Suprapubic skin (tissue), 4 donors: ENCODE results near the gene DMRTB1. TPM values are rescaled to one million over a fixed set of nuclear protein-coding genes. Genes with fewer than 3 reads are reported as not detected.

Experiments
- DNase-seq, 2 donors: peaks; one replicate each; pipeline ENCODE4 v3.0.0-alpha.2; 2019; ENCODE audit warnings: low spot score in 2 of 2
- H3K27ac ChIP-seq: fragments of 200-600 bp; sonication (generic); one replicate; pipeline ENCODE4 v1.5.1; 2019
- H3K27me3 ChIP-seq: fragments of 200-600 bp; sonication (generic); one replicate; pipeline ENCODE4 v1.5.1; 2019
- H3K36me3 ChIP-seq: fragments of 200-600 bp; sonication (generic); one replicate; pipeline ENCODE4 v1.5.1; 2019
- H3K4me1 ChIP-seq: fragments of 200-600 bp; sonication (generic); one replicate; pipeline ENCODE4 v1.5.1; 2019
- H3K4me3 ChIP-seq: fragments of 200-600 bp; sonication (generic); one replicate; pipeline ENCODE4 v1.5.1; 2019; ENCODE audit warnings: mild to moderate bottlenecking
- H3K9me3 ChIP-seq: fragments of 200-600 bp; sonication (generic); one replicate; pipeline ENCODE4 v1.5.1; 2019
- CTCF ChIP-seq, 2 donors: fragments of 200-600 bp in 1 of 2; fragments of 450-650 bp in 1 of 2; sonication (generic) in 1 of 2; IDR thresholded peaks; one replicate each; pipeline ENCODE4 v1.5.1; 2016 to 2019; ENCODE audit warnings: antibody characterized with exemption in 2 of 2, mild to moderate bottlenecking in 1 of 2, moderate library complexity in 1 of 2
- EP300 ChIP-seq: sonication (generic); formaldehyde crosslinking; IDR thresholded peaks from one replicate; pipeline ENCODE4 v1.6.1; 2017; ENCODE audit warnings: antibody characterized with exemption
- POLR2A ChIP-seq, 2 donors: fragments of 450-650 bp; IDR thresholded peaks; one replicate each; pipeline ENCODE4 v1.6.1; 2017; ENCODE audit warnings: antibody characterized with exemption in 2 of 2, mild to moderate bottlenecking in 2 of 2, moderate library complexity in 2 of 2
- POLR2AphosphoS5 ChIP-seq, 3 donors: sonication (generic); formaldehyde crosslinking; IDR thresholded peaks; one replicate each; pipeline ENCODE4 v1.6.1; 2017; ENCODE audit warnings: antibody characterized with exemption in 3 of 3
- WGBS: methylation state at CpG from one replicate; pipeline ENCODE4 v1.1.5; 2018; 5-methylcytosine and 5-hydroxymethylcytosine counted together
- total RNA-seq, 4 donors: library from RNA; depleted of rRNA; stranded (reverse); fragments of >200 nt; gene quantifications; one replicate each; pipeline ENCODE4 v1.1.0, GENCODE V29; 2016

Gene DMRTB1
- total RNA-seq, 4 donors from 2014 or later, result not detected

- H3K4me3 ChIP-seq, result no peak overlapping the region
- no peak overlapping the region for H3K27ac ChIP-seq
- 89% methylated on average over 3 of the region's 9 CpGs for WGBS
- no peak for DNase-seq
- H3K36me3 ChIP-seq, result no peaks in the 10 kb centered on the region
- TF ChIP-seq POLR2AphosphoS5 (IDR thresholded peaks at IDR 0.05) (no peak), EP300 (no peak), CTCF (IDR thresholded peaks at IDR 0.05) (no peak), POLR2A (IDR thresholded peaks at IDR 0.05) (no peak)
- peaks cover 8% of the 10 kb centered on the region for H3K27me3 ChIP-seq
- H3K9me3 ChIP-seq, result no peaks in the 10 kb centered on the region
- H3K4me1 ChIP-seq, result peaks cover 7% of the 10 kb centered on the region
These were observed 45.7 kb downstream of the DMRTB1 start for GRCh38 chr1:53504901-53505300.

- no peak for DNase-seq
- Histone ChIP-seq H3K27ac (no peak overlapping the region), H3K9me3 (no peaks in the 10 kb centered on the region), H3K27me3 (peaks cover 7% of the 10 kb centered on the region), H3K4me3 (no peak overlapping the region), H3K4me1 (peaks cover 7% of the 10 kb centered on the region), H3K36me3 (no peaks in the 10 kb centered on the region)
- no peak for TF ChIP-seq POLR2AphosphoS5 (IDR thresholded peaks at IDR 0.05)
- no peak for TF ChIP-seq EP300
- no peak for TF ChIP-seq POLR2A (IDR thresholded peaks at IDR 0.05)
- TF ChIP-seq CTCF (IDR thresholded peaks at IDR 0.05), result no peak
- 62% methylated on average over 8 of the region's 9 CpGs for WGBS
These were observed 46.2 kb downstream of the DMRTB1 start for GRCh38 chr1:53505401-53505800.

GRCh38 chr1:53505891-53506290, 46.7 kb downstream of the DMRTB1 start:
- Histone ChIP-seq H3K36me3 (no peaks in the 10 kb centered on the region), H3K9me3 (no peaks in the 10 kb centered on the region), H3K27me3 (peaks cover 7% of the 10 kb centered on the region), H3K4me3 (no peak overlapping the region), H3K27ac (no peak overlapping the region), H3K4me1 (peaks cover 7% of the 10 kb centered on the region)
- TF ChIP-seq EP300, result no peak
- TF ChIP-seq POLR2AphosphoS5 (IDR thresholded peaks at IDR 0.05), result no peak
- TF ChIP-seq POLR2A (IDR thresholded peaks at IDR 0.05), result no peak
- no peak for TF ChIP-seq CTCF (IDR thresholded peaks at IDR 0.05)
- DNase-seq, result no peak
- WGBS, result 78% methylated on average over 5 of the region's 13 CpGs

- Histone ChIP-seq H3K4me3 (no peak overlapping the region), H3K27ac (no peak overlapping the region), H3K36me3 (no peaks in the 10 kb centered on the region), H3K4me1 (peaks cover 7% of the 10 kb centered on the region), H3K27me3 (peaks cover 4% of the 10 kb centered on the region), H3K9me3 (no peaks in the 10 kb centered on the region)
- WGBS, result 94% methylated on average over 17 of the region's 25 CpGs
- no peak for TF ChIP-seq POLR2AphosphoS5 (IDR thresholded peaks at IDR 0.05)
- TF ChIP-seq CTCF (IDR thresholded peaks at IDR 0.05), result no peak
- TF ChIP-seq EP300, result no peak
- DNase-seq, result no peak
These were observed 47.3 kb downstream of the DMRTB1 start for GRCh38 chr1:53506355-53507050.

- H3K36me3 ChIP-seq, result no peaks in the 10 kb centered on the region
- no peak overlapping the region for H3K27ac ChIP-seq
- no peak for DNase-seq
- whole genome bisulfite sequencing, result 87% methylated on average over 5 of the region's 13 CpGs
- TF ChIP-seq CTCF (IDR thresholded peaks at IDR 0.05) (no peak), EP300 (no peak), POLR2A (IDR thresholded peaks at IDR 0.05) (no peak), POLR2AphosphoS5 (IDR thresholded peaks at IDR 0.05) (no peak)
- H3K4me3 ChIP-seq, result no peak overlapping the region
- H3K27me3 ChIP-seq, result no peaks in the 10 kb centered on the region
- peaks cover 7% of the 10 kb centered on the region for H3K4me1 ChIP-seq
- H3K9me3 ChIP-seq, result no peaks in the 10 kb centered on the region
These were observed 48.1 kb downstream of the DMRTB1 start for GRCh38 chr1:53507116-53507820.
